ENCODE measurements around the gene ARID1B. TPM values are rescaled to one million over a fixed set of nuclear protein-coding genes. Genes with fewer than 3 reads are reported as not detected.

Gene ARID1B
- total RNA-seq, 1 experiment from 2014 or later: 42.8 TPM

GRCh38 chr6:157158897-157159296 lies 381.7 kb downstream of the ARID1B start:
- Histone ChIP-seq H3K4me2 (no peak overlapping the region), H4K20me1 (ENCODE audit: insufficient read depth) (no peaks in the 10 kb centered on the region), H3K27ac (no peak overlapping the region), H2AFZ (no peak overlapping the region), H3F3A (ENCODE audit: insufficient read depth, low read depth) (no peaks in the 10 kb centered on the region), H3K79me2 (ENCODE audit: low read depth) (no peaks in the 10 kb centered on the region), H3K4me1 (replicated peaks; ENCODE audit: insufficient read depth) (no peaks in the 10 kb centered on the region), H3K4me3 (no peak overlapping the region), H3K9me3 (ENCODE audit: insufficient read depth, low read depth) (no peaks in the 10 kb centered on the region), H3K9me2 (ENCODE audit: insufficient read depth) (no peaks in the 10 kb centered on the region), H3K27me3 (ENCODE audit: insufficient read depth, low read depth) (no peaks in the 10 kb centered on the region), H3K36me3 (ENCODE audit: low read depth) (no peaks in the 10 kb centered on the region)
- no TSS peak for BruUV-seq (replicated peaks)
- intact Hi-C loops (cut with micrococcal nuclease; ENCODE audit: unreplicated experiment): no loop called here
- CTCF ChIA-PET: no interaction called here
- TF ChIP-seq, protein P1, sequence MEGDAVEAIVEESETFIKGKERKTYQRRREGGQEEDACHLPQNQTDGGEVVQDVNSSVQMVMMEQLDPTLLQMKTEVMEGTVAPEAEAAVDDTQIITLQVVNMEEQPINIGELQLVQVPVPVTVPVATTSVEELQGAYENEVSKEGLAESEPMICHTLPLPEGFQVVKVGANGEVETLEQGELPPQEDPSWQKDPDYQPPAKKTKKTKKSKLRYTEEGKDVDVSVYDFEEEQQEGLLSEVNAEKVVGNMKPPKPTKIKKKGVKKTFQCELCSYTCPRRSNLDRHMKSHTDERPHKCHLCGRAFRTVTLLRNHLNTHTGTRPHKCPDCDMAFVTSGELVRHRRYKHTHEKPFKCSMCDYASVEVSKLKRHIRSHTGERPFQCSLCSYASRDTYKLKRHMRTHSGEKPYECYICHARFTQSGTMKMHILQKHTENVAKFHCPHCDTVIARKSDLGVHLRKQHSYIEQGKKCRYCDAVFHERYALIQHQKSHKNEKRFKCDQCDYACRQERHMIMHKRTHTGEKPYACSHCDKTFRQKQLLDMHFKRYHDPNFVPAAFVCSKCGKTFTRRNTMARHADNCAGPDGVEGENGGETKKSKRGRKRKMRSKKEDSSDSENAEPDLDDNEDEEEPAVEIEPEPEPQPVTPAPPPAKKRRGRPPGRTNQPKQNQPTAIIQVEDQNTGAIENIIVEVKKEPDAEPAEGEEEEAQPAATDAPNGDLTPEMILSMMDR (conservative IDR thresholded peaks at IDR 0.05): no peak
- TF ChIP-seq EZH2 (IDR thresholded peaks at IDR 0.05; ENCODE audit: low read depth): no peak
- POLR2A ChIA-PET (ENCODE audit: unreplicated experiment): no interaction called here
- no peak for DNase-seq

GRCh38 chr6:157159348-157159747 lies 382.2 kb downstream of the ARID1B start:
- no peaks in the 10 kb centered on the region for H3K27me3 ChIP-seq (ENCODE audit: insufficient read depth, low read depth)
- no peaks in the 10 kb centered on the region for H3F3A ChIP-seq (ENCODE audit: insufficient read depth, low read depth)
- intact Hi-C loops (cut with micrococcal nuclease; ENCODE audit: unreplicated experiment): no loop called here
- no peaks in the 10 kb centered on the region for H3K36me3 ChIP-seq (ENCODE audit: low read depth)
- no peaks in the 10 kb centered on the region for H3K79me2 ChIP-seq (ENCODE audit: low read depth)
- no peaks in the 10 kb centered on the region for H3K9me3 ChIP-seq (ENCODE audit: insufficient read depth, low read depth)
- BruUV-seq (replicated peaks): no TSS peak
- no peak overlapping the region for H3K27ac ChIP-seq
- DNase-seq: no peak
- H4K20me1 ChIP-seq (ENCODE audit: insufficient read depth): no peaks in the 10 kb centered on the region
- TF ChIP-seq, protein P1 (conservative IDR thresholded peaks at IDR 0.05): no peak
- TF ChIP-seq EZH2 (IDR thresholded peaks at IDR 0.05; ENCODE audit: low read depth): no peak
- no peak overlapping the region for H3K4me3 ChIP-seq
- POLR2A ChIA-PET (ENCODE audit: unreplicated experiment): no interaction called here
- H2AFZ ChIP-seq: no peak overlapping the region
- H3K9me2 ChIP-seq (ENCODE audit: insufficient read depth): no peaks in the 10 kb centered on the region
- no peak overlapping the region for H3K4me2 ChIP-seq
- no peaks in the 10 kb centered on the region for H3K4me1 ChIP-seq (replicated peaks; ENCODE audit: insufficient read depth)
- CTCF ChIA-PET: no interaction called here

DNA sequence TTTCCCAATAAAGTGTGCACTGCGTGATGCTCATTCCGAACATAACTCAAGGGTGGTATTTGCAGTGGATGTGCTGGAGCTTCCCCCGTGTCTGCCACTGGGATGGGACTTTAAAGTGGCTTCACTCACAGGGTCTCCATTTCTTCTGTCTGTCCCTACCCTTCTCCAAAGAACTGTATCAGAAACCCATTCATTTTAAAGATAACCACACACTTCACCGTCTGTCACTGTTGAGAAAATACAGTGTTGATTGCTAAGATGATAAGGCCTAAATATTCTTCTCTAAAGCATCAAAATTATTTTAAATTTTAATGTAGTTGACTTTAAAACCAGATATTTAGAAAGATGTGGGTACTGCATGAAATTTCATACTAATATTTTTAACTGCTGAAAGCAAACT lies 384.7 kb downstream of the ARID1B start:
- POLR2A ChIA-PET (ENCODE audit: unreplicated experiment): no interaction called here

More for the DNA sequence above, 384.7 kb downstream of the ARID1B start:
- DNase-seq: no peak
- CTCF ChIA-PET: no interaction called here
- intact Hi-C loops (cut with micrococcal nuclease; ENCODE audit: unreplicated experiment): no loop called here
- TF ChIP-seq EZH2 (IDR thresholded peaks at IDR 0.05; ENCODE audit: low read depth): no peak
- TF ChIP-seq, protein P1 (conservative IDR thresholded peaks at IDR 0.05): no peak
- no TSS peak for BruUV-seq (replicated peaks)
- no peaks in the 10 kb centered on the region for H3K79me2 ChIP-seq (ENCODE audit: low read depth)
- no peaks in the 10 kb centered on the region for H4K20me1 ChIP-seq (ENCODE audit: insufficient read depth)
- H2AFZ ChIP-seq: no peak overlapping the region
- H3K9me3 ChIP-seq (ENCODE audit: insufficient read depth, low read depth): no peaks in the 10 kb centered on the region
- no peak overlapping the region for H3K4me2 ChIP-seq
- H3K36me3 ChIP-seq (ENCODE audit: low read depth): no peaks in the 10 kb centered on the region
- H3K4me1 ChIP-seq (replicated peaks; ENCODE audit: insufficient read depth): no peaks in the 10 kb centered on the region
- H3F3A ChIP-seq (ENCODE audit: insufficient read depth, low read depth): no peaks in the 10 kb centered on the region
- H3K9me2 ChIP-seq (ENCODE audit: insufficient read depth): no peaks in the 10 kb centered on the region
- no peak overlapping the region for H3K4me3 ChIP-seq
- no peaks in the 10 kb centered on the region for H3K27me3 ChIP-seq (ENCODE audit: insufficient read depth, low read depth)
- no peak overlapping the region for H3K27ac ChIP-seq

Measured in PC-9 (cell line).